Hematopoietic multipotent progenitor cell treated with erythropoietin and hydrocortisone succinate and interleukin-3 and kit ligand, for 15 days (in vitro differentiated cells): ENCODE data around the gene TEK.

Experiments used
- DNase-seq: peaks from one replicate; pipeline ENCODE4 v3.0.0-alpha.2; 2015; ENCODE audit warnings: low spot score

TEK gene

DNA sequence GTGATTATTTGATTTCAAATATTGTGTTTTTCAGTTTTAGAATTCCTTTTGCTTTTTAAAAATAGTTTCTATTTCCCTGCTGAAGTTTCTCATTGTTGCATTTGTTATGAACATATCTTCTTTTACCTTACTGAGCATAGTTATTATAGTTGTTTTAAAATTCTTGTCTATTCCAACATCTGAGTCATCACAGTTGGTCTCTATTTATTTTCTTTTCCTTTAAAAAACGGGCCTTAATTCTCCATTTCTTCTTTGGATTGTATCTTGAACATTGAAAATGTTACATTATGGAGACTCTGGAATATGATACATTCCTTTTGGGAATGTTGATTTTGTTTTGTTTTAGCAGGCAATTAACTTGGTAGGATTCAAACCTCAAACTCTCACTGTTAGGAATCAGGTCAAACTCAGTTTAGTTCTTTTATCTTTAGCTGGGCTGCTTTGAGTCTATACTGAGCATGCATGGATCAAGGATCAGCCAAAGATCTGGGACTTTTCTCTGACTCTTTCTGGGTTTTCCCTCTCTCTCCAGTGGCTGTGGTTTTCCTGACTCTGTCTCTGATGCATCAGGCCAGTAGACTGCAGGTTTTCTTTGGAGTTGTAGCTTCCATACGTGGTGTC is 70.3 kb downstream of the TEK start:
- DNase-seq, result no peak

DNA sequence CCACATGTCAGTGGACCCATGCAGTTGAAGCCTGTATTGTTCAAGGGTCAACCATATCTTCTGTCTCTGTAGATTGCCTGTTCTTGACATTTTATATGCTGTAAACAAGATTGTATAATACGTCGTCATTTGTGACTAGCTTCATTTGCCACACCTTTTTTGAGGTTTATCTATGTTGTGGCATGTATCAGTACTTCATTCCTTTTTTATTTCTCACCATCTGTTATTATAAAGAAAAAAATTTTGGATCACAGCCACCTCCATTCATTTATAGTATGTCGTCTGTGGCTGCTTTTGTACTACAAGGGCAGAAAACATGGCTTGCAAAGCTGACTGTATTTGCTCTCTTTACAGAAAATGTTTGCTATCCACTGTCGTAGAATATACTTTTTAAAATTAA is 72.4 kb downstream of the TEK start:
- DNase-seq, result no peak

DNA sequence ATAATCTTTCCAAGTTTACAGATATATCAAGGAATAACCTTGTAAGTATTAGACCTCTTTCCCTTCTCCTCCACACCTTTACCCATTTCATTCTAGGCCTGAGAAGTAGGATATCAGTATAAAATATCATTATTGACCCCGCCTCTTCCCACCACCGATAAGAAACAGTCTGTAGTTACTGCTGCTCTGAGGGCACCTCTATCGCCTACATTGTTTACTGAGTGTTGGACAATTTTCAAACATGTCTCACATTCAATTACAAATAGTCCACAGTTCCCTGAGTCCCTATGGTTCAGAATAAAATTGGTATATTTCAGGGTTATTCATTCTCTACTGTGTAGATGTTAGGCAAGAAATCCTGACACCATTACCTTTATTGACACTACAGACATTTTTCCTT is 73.4 kb downstream of the TEK start:
- DNase-seq, result no peak

DNA sequence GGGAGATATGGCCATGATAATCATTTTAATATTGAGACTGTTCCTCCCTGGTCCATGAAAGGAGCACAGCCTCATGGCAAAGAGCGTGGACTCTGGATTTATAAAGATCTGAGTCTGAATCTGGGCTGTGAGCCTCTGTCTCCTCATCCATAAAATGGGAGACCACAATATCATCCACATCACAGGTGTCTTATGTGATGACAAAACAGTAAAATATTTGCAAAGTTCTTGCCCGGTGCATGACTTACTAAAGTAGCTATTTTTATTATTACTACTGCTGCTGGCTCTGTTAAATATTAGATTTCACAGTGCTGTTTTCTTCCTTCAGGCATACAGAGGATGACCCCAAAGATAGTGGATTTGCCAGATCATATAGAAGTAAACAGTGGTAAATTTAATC is 74.1 kb downstream of the TEK start:
- DNase-seq, result no peak

DNA sequence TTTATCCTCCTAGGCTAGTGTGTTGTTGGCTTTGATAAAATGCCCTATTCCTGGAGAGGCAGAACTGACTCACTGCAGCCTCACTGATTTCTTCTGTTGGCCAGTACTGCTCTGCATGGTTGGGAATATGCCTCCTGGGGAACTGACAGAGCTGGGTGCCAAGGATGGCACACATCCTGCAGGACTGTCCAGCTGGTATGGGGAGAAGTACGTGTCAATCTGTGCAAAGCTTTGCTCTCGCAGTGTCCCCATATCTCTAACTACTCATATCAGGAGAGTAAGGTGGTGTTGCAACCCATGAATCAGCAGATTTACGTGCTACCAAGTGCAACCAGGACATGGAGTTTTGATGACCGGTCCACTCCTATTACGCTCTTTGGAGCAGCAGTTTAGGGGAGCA is 74.7 kb downstream of the TEK start:
- DNase-seq, result no peak

DNA sequence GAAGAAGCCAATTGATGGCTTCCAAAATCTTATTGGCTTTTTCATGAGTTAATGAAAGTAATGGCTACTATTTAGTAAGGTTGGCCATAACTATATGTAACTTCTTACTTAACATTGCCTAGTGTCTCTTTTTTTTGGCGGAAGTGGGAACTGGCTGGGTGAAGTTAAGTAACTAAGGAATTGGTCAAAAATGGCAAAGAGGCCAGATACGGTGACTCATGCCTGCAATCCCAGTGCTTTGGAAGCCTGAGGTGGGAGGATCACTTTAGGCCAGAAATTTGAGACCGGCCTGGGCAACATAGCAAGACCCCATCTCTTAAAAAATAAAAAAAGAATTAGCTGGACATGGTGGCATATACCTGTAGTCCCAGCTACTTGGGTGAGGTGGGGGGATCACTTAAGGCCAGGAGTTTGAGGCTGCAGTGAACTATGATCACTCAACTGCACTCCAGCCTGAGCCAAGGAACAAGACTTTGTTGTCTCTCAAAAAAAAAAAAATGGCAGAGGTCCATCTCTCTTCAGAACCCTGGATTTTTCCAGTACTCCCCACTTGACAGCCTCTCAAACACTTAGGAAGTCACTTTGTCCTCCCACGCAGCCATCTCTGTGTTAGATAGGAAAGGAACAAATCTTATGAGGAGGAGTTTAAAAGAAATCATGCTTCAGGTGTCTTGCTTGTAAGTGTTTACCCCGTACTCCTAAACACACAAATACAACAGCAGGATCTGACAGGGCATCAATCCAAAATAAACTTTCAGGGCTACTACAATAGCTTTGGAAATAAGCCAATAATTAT is 75.7 kb downstream of the TEK start:
- no peak for DNase-seq

DNA sequence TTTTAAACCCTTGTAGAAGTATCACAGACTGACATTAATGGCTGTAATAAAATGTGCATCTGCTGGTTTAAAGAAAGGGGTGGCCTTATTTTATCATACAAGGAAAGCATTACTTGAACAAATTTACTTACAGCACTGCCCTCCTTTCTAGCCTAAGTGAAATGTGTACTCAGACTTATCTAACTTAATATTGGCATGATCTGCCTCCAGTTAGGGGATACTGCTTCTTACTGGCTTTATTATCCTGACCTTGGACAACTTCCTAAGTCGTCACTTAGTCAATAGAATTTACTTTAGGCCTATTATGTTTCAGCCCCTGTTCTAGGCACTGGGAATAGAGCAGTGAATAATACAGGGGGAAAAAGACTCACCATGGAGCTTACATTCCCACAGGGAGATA is 79.4 kb downstream of the TEK start:
- no peak for DNase-seq

DNA sequence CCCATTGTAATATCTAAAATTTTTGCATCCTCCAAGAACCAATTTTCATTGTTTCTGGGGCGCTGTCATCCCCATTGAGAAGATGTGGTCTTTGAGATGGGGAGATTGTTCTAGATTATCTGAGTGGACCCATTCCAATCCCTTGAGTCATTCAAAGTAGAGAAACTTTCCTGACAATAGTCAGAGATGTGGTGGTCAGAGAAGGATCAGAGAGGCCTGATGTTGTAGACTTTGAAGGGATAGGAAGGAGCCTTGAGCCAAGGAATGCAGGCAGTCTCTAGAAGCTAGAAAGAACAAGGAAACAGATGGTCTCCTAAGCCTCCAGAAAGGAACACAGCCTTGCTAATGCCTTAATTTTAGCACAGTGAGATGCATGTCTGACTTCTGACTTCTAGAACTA is 80.4 kb downstream of the TEK start:
- DNase-seq, result no peak

DNA sequence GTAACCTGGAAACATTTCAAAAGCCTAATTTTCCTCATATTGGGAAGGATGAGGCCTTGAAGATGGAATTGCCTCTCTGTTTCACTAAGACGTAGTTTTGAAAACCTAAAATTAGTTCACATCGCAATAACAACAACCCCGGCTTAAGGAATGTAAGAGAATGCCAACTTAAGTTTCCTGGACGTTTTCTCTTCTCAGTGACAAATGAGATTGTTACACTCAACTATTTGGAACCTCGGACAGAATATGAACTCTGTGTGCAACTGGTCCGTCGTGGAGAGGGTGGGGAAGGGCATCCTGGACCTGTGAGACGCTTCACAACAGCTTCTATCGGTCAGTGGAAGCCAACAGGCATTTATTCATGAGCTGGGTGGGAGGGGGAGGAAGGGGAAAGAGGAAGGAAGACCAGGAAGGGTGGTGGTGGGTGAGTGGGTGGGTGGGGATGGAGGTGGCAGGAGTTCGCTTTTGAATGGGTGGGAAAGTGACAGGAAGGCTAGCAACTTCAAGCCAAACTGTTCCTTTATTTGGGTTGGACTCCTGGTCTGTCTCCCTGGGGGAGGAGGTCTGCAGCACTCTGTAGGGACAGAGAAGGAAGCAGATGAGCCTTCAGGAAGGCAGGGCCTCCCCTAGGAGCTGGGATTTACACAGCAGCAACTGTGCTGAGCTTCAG is 83.4 kb downstream of the TEK start:
- DNase-seq, result no peak

DNA sequence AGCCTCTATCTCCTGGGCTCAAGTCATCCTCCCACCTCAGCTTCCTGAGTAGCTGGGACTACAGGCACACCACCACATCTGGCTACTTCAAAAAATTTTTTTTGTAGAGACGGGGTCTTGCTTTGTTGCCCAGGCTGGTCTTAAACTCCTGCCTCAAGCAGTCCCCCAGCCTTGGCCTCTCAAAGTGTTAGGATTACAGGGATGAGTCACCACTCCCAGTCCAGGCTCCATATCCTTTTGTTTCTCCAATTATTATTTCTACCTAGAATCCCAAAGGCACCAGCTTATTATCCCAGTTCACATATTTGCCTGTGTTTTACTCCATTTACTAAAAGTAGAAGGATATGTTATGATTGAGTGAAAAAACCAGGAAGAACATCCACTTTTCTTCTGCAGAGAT is 84.9 kb downstream of the TEK start:
- DNase-seq, result no peak

DNA sequence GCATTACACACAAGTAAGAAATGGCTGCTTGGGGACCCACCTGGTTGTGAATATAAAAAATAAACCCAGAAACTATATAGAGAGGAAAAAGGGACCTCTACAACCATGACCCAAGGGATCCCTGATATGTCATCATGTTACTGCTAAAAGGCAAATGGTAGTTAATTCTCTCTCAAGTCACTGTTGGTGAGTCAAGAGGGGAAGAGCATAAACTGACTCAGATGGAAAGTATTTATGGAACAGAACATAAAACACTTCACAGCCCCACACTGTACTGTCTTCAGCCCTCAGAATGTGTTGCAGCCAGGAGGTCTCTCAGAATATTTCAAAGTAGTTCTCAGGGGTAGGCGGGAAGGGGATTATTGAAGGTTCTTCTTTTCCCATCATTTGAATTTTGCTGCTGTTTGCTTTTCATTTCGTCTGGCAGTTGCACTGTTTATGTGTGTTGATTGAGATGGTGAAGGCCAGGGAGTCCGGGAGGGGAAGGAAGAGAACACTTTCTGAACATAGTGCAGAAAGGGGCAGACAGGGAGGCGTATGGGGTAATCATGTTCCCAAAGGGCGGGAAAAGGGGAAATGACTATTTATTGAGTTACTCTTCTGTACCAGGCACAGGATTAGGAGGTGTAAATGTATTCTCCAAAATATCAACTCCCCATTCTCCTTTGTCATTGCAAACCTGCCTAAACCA is 85.5 kb downstream of the TEK start:
- DNase-seq, result no peak

DNA sequence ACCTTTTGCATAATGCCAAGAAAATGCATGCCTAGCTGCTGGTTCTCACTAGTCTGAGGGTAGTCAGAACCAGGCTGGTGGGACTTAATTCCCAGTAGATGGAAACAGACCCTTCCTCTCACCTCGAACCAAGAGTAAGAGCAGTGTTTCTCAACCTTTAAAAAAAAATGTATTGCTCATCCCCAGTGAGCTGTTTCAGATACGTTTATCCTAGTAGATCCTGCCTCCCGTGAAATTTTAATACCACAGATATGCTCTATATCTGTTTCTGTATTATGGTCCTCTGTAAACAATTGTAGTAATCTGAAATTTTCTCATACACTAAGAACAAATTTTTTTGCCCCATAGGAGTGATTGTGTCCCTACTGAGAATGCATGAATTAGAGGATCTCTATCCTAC is 86.2 kb downstream of the TEK start:
- DNase-seq, result no peak

DNA sequence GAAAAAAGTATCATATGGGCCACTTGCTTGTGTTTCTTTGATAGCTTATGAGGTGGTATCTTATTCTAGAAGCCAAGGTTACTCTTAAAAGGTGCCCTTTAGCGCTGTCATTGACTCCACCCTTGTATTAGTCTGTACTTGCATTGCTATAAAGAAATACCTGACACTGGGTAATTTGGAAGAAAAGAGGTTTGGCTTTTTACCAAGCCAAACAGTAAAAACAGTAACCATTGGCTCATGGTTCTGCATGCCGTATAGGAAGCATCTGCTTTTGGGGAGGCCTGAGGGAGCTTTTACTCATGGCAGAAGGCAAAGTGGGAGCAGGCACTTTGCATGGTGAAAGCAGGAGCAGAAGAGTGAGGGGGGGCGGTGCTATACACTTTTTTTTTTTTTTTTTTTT is 87.4 kb downstream of the TEK start:
- DNase-seq, result no peak

DNA sequence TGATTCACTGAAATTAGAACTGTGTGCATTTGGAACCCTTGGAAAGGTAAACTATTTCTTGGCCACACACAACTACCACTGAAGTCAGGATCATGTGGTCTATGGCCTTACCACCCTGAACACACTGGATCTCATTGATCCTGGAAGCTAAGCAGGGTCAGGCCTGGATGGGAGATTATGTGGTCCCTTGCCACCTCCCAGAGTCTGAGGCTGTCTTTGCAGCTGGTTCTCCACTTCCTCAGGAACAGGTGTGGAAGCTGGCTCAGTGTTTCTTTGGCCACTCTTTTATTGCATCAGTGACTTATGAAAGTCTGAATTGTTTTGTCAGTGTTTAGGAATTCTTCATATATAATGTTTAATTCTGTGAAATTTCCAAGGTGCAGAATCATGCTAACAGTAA is 89.2 kb downstream of the TEK start:
- DNase-seq, result no peak

DNA sequence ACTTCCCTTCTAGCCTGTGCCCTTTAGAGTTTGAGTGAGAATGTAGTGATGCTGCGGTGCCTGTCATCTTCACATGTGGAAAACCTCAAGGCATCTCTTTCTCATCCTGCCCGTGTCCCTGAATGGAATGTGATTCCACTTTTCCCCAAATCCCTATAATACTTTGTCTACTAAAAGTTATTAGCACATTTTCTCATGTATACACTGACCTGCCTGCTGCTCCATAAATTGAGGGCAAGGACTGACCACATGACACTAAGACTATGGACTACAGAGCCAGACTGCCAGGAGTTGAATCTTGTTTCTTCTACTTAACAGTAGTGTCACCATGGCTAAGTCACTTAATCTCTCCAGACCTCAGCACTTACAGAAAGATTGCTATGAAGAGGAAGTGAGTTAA is 93.0 kb downstream of the TEK start:
- no peak for DNase-seq

DNA sequence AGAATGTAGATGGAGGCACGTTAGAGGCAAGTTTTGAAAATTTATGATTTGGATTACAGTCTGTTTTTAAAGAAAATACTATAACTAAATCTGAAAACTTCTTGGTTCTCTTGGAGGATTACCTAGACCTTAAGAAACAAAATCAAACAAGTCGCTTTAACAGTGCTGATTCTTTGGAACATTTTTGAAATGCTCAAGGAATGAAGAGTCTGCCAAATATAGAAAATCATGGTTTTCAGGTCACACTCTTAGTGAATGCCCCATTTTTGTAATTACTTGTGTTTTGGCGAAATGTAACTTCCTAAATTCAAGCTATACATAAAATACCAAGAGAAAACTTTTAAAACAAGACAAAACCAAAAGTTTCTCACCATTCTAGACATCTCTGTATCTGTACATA is 94.8 kb downstream of the TEK start:
- DNase-seq, result no peak

DNA sequence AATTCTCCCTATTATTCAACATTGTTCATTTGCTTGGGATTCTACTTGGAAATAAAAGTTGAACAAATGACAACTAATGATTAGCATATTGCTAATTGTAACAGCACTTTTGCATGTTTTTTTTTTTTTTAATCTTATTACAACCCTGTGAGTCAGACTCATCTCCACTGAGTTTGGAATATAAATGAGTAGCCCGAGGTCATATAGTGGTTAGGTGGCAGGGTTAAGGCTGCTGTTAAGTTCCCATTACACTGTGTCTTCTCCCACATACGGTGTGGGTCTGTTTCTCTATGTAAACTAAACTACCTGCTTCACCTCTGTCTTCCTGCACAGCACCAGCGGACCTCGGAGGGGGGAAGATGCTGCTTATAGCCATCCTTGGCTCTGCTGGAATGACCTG is 95.6 kb downstream of the TEK start:
- DNase-seq, result no peak

DNA sequence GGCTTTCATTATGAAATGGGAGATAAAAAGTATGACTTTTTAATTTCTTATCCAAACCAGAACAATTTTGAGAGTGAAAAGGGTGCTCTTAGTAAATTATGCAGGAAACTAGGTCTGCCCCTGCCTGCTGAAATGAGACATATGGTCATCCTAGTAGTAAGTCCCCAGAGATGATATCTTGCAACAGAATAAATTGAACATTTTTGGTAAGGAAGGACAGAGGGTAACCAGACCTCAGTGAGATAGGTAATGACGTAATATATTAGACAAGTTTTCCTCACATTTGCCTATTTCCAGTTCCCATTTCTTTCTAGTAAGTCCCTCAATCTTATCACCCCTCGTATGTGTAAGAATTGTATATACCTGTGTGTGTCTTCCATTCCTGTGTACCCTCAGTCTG is 96.2 kb downstream of the TEK start:
- DNase-seq, result no peak

DNA sequence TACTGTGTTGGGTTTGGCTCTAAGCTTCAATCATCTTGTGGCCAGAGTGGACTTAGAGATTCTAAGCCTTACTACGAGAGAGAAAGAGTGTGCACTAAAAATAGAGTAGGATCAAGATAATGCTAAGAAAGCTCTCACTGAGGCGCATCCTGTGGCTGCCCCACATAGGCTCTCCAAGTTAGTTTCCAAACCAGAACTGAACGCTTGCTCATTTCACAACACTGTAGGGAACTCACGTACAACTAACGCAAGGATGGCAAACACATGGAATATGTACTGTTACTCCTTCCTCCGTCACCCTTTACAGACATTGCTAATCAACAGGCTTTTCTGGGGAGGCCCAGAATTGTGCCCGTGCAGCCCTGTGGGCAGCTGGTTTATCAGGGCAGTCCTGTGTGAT is 97.0 kb downstream of the TEK start:
- no peak for DNase-seq

DNA sequence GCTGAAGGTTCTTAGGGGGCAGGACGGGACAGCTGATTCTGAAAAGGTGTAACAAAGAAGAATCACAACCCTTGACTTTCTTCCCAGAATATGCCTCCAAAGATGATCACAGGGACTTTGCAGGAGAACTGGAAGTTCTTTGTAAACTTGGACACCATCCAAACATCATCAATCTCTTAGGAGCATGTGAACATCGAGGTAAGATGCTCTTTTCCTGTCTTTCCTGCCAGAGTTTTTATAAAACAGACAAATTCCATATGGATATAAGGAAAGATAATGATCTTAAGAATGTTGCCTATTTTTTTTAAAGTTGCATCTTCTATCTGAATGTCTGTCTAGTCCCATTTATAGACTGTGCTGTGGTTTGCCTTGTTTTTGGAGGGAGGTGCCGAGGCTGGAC is 100.0 kb downstream of the TEK start:
- no peak for DNase-seq

DNA sequence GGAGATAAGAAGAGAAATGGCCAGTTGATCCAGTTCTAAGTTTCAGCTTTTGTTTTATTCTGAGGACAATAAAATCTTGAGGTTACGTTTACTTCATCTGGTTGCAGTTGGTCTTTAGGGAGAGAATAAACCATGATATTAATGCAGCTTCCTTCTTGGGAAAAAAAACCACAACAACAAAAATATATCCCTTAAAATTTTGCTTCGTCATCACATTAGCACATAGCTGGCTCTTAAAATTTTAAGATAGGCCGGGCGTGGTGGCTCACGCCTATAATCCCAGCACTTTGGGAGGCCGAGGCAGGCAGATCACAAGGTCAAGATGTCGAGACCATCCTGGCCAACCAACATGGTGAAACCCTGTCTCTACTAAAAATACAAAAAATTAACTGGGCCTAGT is 101.6 kb downstream of the TEK start:
- DNase-seq, result no peak

DNA sequence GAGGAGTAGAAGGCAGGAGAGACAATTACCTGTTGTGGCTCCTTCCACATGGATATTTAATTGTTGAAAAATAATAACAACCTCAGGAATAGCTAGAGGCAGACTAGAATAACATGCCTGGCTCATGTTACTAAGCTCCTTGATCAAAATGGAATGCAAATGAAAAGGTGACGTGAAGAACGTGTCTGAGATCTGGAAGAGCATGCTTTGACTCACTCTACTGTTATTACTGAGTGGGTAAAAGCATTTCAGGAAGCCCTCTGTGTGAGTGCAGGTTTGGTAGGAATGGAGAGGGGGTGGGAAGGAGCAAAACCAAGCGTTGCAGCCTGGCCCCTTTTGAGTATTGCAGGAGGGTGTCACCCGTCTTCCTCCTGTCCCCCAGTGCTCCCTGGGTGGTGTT is 103.2 kb downstream of the TEK start:
- DNase-seq, result no peak

DNA sequence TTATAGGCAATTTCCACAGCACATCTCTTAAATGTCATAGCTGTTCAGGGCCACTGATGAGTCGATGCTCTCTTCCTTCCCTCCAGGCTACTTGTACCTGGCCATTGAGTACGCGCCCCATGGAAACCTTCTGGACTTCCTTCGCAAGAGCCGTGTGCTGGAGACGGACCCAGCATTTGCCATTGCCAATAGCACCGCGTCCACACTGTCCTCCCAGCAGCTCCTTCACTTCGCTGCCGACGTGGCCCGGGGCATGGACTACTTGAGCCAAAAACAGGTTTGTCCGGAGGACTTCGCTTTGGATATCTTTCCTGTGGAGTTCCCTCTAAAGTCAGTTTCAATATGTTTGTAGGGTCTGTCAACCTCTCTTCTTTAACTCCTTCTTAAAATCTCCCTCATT is 103.6 kb downstream of the TEK start:
- DNase-seq, result no peak
